Liver (tissue), 3 donors: ENCODE results near the gene CAPS.

ENCODE experiments used
- CTCF ChIP-seq: fragments of 150-350 bp; IDR thresholded peaks from 2 replicates; pipeline ENCODE4 v1.5.1; 2017; ENCODE audit warnings: improper control_type of control experiment, low read depth, low read length; ENCODE audit not compliant: missing input control
- EGR1 ChIP-seq, 2 donors: IDR thresholded peaks; 2 replicates each; pipeline ENCODE4 v1.6.1; 2016 to 2018; ENCODE audit warnings: antibody characterized with exemption in 2 of 2, low read depth in 2 of 2
- JUND ChIP-seq, 2 donors: IDR thresholded peaks; 2 replicates each; pipeline ENCODE4 v1.6.1; 2016; ENCODE audit warnings: antibody characterized with exemption in 2 of 2
- MAX ChIP-seq: IDR thresholded peaks from 2 replicates; pipeline ENCODE4 v1.6.1; 2016; ENCODE audit warnings: antibody characterized with exemption
- YY1 ChIP-seq: IDR thresholded peaks from 2 replicates; pipeline ENCODE4 v1.6.1; 2016; ENCODE audit warnings: antibody characterized with exemption, mild to moderate bottlenecking
- donor health status: healthy.
- donor health status: healthy.

- TF ChIP-seq EGR1 (IDR thresholded peaks at IDR 0.05; ENCODE audit: low read depth in 2 of 2) (no peak), CTCF (no peak), YY1 (no peak), MAX (no peak), JUND (IDR thresholded peaks at IDR 0.05) (no peak)
Measured at GRCh38 chr19:5877427-5877826, 36.6 kb upstream of the CAPS start.
